ENCODE results near the gene ITPKB.
A peak's percentile ranks its signal among the peaks of the same experiment; 100 is the strongest.
"Not testable (repeated sequence)": the region's sequence is repeated elsewhere in the genome, so short reads cannot be mapped to it uniquely, and the experiment has no call there.

ITPKB gene

GRCh38 chr1:226634166-226634588, 104.9 kb downstream of the ITPKB start:
- peak; percentile 40 for DNase-seq

- DNase-seq: no peak
Observed at GRCh38 chr1:226633541-226634165, 105.4 kb downstream of the ITPKB start.

GRCh38 chr1:226632922-226633351, 106.1 kb downstream of the ITPKB start:
- no peak for DNase-seq

DNA sequence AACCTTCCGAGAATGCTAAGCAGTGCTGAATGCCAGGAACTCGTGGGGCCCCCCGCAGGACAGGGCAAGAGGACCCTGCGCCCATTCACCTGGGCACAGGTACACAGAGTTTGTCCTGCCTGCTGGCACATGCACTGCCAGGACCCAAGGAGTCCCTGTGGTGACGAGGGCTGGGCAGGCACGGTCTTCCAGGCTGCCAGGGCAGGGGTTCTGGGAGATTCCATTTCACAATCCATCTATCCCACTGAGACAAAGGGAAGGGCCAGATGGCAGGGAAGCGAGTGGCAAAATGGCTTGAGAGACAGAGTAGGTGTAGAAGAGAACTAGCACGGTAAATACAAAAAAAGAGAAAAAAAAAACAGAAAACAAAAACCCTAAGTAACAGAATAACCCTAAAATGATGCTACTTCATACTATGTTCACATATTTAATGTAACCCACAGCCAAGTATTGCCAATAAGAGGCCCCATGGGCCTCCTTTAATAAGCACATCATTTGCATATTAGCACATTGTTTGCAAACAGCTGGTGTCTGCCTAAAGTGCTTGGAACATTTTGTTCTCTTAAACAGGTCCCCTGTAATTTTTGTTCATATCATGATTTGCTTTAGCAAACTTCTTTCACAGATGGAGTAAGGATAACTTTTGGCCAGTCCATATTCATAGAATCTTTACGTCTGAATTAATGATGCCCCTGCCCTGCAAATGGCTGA, 106.8 kb downstream of the ITPKB start:
- DNase-seq: no peak

- DNase-seq: no peak
Observed at GRCh38 chr1:226631229-226632000, 107.7 kb downstream of the ITPKB start.

DNA sequence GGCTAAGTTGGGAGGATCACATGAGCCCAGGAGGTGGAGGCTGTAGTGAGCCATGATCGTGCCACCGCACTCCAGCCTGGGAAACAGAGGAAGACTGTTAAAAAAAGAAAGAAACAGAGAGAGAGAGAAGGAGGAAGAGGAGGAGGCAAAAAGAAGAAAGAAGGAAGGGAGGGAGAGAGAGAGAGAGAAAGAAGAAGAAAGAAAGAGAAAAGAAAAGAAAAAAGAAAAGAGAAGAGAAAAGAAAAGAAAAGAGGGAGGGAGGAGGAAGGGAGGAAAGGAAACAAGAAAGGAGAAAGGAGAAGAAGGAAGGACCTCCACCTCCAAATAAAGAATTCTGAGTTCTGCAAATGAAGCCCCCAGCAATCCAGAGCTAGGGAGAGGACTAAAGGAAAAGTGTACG, 108.5 kb downstream of the ITPKB start:
- DNase-seq: no peak

- DNase-seq: no peak
Observed at GRCh38 chr1:226629896-226630550, 109.1 kb downstream of the ITPKB start.

DNA sequence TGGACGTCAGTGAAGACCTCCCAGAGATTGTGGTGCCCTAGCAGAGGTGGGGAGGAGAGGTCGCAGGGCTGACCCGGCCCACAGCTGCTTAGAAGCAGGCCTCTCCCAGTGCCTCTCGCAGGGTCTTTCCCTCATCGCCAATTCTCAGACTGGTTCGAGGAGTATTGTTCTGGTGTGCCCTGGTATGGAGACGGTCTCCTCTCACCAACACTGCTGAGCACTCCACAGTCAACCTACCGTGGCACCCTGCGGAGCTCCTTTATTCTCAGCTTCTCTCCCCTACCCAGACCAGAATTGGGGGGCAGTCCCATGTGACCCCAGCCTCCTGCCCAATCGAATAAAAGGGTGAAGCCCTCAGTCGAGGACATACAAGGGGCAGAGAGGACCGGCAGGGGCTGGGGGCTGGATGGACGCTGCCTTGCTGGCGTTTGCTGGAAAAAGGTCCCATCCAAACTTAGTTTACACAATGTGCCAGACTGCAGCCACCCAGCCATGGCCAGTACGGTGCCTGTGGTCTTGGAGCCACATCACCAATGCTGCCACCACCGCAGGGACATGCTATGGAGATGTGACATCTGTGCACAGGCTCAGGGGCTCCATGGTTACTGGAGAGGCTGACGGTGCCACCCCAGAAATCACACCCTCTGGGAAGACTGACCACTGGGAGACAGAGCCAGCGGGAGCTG, 109.7 kb downstream of the ITPKB start:
- no peak for DNase-seq

DNA sequence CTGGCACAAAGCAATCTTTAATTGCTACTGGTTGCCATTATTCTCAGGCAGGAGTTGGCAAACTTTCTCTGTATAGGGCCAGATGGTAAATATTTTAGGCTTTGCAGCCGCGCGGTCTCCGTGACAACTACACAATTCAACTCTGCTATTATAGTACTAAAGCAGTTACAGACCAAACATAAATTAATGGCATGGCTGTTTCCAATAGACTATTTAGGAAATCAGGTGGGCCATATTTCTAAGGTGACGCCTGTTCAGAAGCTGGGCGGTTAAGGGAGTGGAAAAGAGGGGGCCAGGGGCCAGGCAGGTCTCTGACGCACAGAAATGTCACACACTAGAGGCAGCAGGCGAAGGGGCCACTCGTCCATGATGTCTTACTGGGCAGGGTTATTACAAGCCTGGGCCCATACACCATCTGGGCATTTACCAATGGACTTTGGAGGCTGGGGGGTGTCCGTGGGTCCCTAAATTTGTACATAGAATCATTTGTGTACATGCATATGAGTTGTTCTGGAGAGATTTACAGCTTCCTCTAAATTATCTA, 110.4 kb downstream of the ITPKB start:
- DNase-seq: peak; percentile 73

GRCh38 chr1:226627924-226628611, 111.0 kb downstream of the ITPKB start:
- no peak for DNase-seq

DNA sequence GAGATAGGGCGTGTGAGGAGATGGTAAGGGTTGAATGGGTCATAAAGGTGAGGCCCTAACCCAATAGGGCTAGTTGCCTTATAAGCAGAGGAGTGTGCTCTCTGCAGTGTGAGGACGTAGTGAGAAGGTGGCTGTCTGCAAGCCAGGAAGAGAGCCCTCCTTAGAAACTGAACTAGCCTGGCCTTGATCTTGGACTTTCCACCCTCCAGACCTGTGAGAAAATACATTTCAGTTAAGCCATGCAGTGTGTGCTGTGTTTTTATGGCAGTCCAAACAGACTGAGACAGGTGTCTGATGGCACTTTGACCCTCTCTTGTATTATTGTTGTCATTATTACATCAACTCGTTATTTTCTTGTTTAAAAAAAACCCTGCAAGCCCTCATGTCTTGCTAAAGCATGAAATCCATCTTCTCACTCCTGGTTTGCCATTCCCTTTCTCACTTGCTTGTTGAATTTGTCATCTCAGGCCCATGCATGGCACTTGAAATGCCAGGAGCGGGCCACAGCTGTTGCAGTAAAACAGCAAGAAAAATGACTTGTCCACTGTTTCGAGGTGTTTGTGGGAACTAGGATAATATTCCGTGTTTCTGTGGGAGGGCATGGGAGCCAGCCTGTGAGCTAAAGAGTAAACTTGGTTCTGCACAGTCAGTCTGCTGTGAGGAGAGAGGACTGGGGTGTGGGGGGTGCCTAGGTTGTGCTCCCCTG, 111.9 kb downstream of the ITPKB start:
- no peak for DNase-seq

- no peak for DNase-seq
Observed at GRCh38 chr1:226626577-226626956, 112.5 kb downstream of the ITPKB start.

DNA sequence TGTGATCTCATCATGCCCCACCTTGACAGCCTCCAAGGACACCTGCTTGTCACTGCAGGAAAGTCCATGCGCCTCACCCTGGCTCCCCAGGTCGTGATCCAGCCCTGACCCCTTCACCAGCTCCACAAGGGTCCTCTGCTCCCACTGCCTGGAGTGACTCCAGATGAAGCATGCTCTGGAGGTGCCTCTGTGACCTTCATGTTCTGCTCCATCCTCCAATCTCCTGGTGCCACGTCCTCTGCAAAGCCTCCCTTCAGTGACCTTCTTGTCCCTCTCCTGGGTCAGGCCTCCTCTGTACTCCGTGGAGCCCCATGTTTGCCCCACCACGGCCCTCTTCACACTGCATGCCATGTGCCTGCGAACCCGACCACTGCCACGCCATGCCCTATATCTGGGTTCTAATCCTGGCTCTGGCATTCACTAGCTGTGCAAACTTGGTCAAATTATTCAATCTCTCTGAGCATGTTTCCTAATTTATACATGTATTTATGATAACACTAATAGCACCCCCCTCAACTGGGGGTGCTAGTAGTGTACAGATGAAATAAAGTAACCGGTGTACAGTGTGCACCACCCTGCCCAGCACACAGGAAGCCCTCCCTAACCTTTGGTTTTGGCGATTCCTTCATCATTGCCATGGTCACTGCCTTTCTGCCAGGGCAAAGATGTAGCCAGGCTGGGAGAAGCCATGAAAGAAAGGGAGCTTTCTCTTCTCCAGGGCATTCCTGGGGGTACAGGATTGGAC, 113.1 kb downstream of the ITPKB start:
- DNase-seq: no peak

DNA sequence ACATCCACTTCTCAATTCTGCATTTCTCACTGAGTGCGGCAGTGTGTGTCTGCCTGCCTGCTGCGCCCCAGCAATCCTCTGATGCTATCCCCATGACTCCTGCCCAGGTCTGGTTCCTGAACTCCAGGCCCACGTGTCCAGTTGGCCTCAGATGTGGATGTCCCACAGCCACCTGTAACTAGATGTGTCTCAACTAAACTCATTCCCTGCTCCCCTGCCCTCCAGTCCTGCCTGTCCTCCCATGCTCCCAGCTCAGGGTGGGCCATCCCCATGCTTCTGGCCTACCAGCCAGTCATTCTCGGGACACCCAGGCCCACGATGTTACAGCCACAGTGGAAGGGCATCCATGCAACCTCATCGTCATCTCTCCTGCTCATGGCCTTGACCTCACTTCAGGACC, 113.8 kb downstream of the ITPKB start:
- DNase-seq: no peak

- no peak for DNase-seq
Observed at GRCh38 chr1:226624526-226624925, 114.6 kb downstream of the ITPKB start.

GRCh38 chr1:226622012-226622411, 117.1 kb downstream of the ITPKB start:
- DNase-seq: no peak

GRCh38 chr1:226619031-226619430, 120.1 kb downstream of the ITPKB start:
- DNase-seq: no peak

DNA sequence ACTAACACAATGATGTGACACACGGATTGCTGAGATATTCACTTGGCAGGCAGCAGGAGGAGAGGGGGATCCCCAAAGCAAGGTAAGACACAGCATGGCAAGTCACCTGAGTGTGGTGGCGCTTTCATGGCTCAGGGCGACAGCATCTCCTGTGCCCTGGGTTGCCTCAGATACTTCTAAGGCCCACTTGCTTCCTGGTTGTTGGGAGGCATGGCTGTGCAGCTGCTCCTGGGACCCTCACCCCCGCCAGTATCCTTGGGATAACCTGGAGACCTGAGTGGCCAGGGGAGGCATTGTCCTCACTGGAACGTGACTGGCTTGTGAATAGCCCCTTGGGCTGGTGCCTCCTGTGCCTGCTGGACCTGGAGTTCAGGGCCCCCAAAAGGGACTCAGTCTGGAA, 120.7 kb downstream of the ITPKB start:
- DNase-seq: no peak

DNA sequence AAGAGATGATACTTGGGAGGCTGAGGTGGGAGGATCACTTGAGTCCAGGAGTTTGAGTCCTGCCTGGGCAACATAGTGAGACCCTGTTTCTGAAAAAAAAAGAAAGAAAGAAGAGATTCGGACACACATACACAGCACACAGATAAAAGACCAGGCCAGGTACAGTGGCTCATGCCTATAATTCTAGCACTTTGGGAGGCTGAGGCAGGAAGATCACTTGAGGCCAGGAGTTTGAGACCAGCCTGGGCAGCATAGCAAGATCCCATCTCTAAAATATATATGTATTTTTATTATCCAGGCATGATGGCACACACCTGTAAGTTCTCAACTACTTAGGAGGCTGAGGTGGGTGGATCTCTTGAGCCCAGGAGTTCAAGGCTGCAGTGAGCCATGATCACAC, 121.4 kb downstream of the ITPKB start:
- not testable (repeated sequence) for DNase-seq

GRCh38 chr1:226617109-226617508, 122.0 kb downstream of the ITPKB start:
- DNase-seq: no peak

All from DMS153 (cell line).